Neural crest cell (in vitro differentiated cells): ENCODE data around the gene TLL1. TPM values are rescaled to one million over a fixed set of nuclear protein-coding genes. Genes with fewer than 3 reads are reported as not detected.

Source experiments
- DNase-seq: peaks from one replicate; pipeline ENCODE4 v3.0.0; 2021; ENCODE audit warnings: low read depth, mixed read lengths, low spot score
- H3K27ac Mint-ChIP-seq: one replicate; pipeline ENCODE4 v1.8.0; 2021; ENCODE audit warnings: mild to moderate bottlenecking, mixed read lengths; ENCODE audit not compliant: unreplicated experiment
- H3K27me3 Mint-ChIP-seq: 2 replicates; pipeline ENCODE4 v1.8.0; 2021; ENCODE audit warnings: low read depth, mild to moderate bottlenecking, mixed read lengths
- H3K36me3 Mint-ChIP-seq: 2 replicates; pipeline ENCODE4 v1.8.0; 2021; ENCODE audit warnings: low read depth, mild to moderate bottlenecking, mixed read lengths
- H3K4me1 Mint-ChIP-seq: 2 replicates; pipeline ENCODE4 v1.8.0; 2021; ENCODE audit warnings: mixed read lengths
- H3K4me3 Mint-ChIP-seq: one replicate; pipeline ENCODE4 v1.8.0; 2021; ENCODE audit warnings: mild to moderate bottlenecking, mixed read lengths
- H3K9me3 Mint-ChIP-seq: 2 replicates; pipeline ENCODE4 v1.8.0; 2021; ENCODE audit warnings: mixed read lengths
- total RNA-seq: library from RNA; stranded (reverse); gene quantifications from 2 replicates; pipeline ENCODE4 v1.2.1, GENCODE V29; 2021
- TF ChIP-seq, protein P1 (sequence below): fragments of 200-600 bp; sonication (generic); conservative IDR thresholded peaks from 2 replicates; pipeline ENCODE4 v1.5.0; 2021; ENCODE audit warnings: antibody characterized with exemption, mild to moderate bottlenecking

The TLL1 gene
- total RNA-seq, 1 donor from 2014 or later: 2.2 TPM

- Mint-ChIP-seq H3K4me3 (no peak overlapping the region), H3K36me3 (no peaks in the 10 kb centered on the region), H3K9me3 (no peaks in the 10 kb centered on the region), H3K27me3 (peaks cover 10% of the 10 kb centered on the region), H3K4me1 (no peaks in the 10 kb centered on the region), H3K27ac (no peak overlapping the region)
- TF ChIP-seq, protein P1, sequence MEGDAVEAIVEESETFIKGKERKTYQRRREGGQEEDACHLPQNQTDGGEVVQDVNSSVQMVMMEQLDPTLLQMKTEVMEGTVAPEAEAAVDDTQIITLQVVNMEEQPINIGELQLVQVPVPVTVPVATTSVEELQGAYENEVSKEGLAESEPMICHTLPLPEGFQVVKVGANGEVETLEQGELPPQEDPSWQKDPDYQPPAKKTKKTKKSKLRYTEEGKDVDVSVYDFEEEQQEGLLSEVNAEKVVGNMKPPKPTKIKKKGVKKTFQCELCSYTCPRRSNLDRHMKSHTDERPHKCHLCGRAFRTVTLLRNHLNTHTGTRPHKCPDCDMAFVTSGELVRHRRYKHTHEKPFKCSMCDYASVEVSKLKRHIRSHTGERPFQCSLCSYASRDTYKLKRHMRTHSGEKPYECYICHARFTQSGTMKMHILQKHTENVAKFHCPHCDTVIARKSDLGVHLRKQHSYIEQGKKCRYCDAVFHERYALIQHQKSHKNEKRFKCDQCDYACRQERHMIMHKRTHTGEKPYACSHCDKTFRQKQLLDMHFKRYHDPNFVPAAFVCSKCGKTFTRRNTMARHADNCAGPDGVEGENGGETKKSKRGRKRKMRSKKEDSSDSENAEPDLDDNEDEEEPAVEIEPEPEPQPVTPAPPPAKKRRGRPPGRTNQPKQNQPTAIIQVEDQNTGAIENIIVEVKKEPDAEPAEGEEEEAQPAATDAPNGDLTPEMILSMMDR: no peak
- no peak for DNase-seq
These were observed 133.2 kb downstream of the TLL1 start for GRCh38 chr4:166006217-166006616.

DNA sequence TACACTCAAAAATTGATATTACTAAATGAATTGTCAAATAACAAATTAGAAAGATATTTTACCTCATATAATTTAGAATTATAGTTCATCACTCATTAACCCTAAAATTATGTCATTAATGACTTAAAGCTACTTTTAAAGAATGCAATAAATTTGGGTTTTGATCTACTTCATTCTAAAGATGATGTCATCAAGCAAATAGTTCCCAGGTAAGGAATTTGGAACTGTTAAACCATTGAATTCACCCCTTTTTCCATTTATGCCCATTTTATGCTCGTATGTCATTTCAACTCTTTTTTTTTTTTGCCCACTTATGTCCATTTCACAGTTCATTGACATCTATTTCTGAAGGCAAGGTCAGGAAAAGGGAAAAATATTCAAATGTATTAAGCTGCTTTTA lies 135.5 kb downstream of the TLL1 start:
- H3K27me3 Mint-ChIP-seq: peaks cover 10% of the 10 kb centered on the region
- no peaks in the 10 kb centered on the region for H3K4me1 Mint-ChIP-seq
- H3K36me3 Mint-ChIP-seq: no peaks in the 10 kb centered on the region
- TF ChIP-seq, protein P1: no peak
- H3K4me3 Mint-ChIP-seq: no peak overlapping the region
- no peak for DNase-seq
- no peaks in the 10 kb centered on the region for H3K9me3 Mint-ChIP-seq
- no peak overlapping the region for H3K27ac Mint-ChIP-seq

GRCh38 chr4:166012129-166013030 lies 139.3 kb downstream of the TLL1 start:
- Mint-ChIP-seq H3K9me3 (no peaks in the 10 kb centered on the region), H3K4me1 (no peaks in the 10 kb centered on the region), H3K27ac (no peak overlapping the region), H3K4me3 (no peak overlapping the region), H3K27me3 (no peaks in the 10 kb centered on the region), H3K36me3 (no peaks in the 10 kb centered on the region)
- TF ChIP-seq, protein P1: no peak
- DNase-seq: no peak

- TF ChIP-seq, protein P1: no peak
- no peaks in the 10 kb centered on the region for H3K27me3 Mint-ChIP-seq
- no peak overlapping the region for H3K27ac Mint-ChIP-seq
- H3K9me3 Mint-ChIP-seq: no peaks in the 10 kb centered on the region
- no peaks in the 10 kb centered on the region for H3K36me3 Mint-ChIP-seq
- no peaks in the 10 kb centered on the region for H3K4me1 Mint-ChIP-seq
- no peak overlapping the region for H3K4me3 Mint-ChIP-seq
- no peak for DNase-seq
These were observed 141.4 kb downstream of the TLL1 start for GRCh38 chr4:166014411-166014810.

DNA sequence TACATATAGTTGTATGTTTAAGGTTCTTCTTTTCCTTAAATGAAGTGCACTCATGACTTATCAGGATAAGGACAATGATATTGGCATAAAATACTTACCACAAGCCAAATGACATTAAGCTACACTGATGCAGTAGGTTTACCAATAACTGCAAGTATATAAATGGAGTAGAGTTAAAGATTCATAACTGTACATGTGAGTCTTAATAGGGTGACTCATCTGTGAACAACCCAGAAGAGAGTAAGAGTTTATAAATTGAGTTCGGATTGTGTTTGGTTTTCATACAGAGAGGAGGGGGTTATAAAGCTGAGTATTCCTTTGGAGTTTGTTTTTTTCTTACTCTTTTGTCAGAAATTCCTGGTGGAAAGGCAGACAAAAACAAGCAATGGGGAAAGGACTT lies 144.8 kb downstream of the TLL1 start:
- H3K4me3 Mint-ChIP-seq: no peak overlapping the region
- H3K4me1 Mint-ChIP-seq: no peaks in the 10 kb centered on the region
- H3K36me3 Mint-ChIP-seq: no peaks in the 10 kb centered on the region
- no peak for DNase-seq
- H3K27me3 Mint-ChIP-seq: no peaks in the 10 kb centered on the region
- no peak overlapping the region for H3K27ac Mint-ChIP-seq
- TF ChIP-seq, protein P1: no peak
- no peaks in the 10 kb centered on the region for H3K9me3 Mint-ChIP-seq
